Mononuclear cell (primary cell): ENCODE data around the gene ALG1. TPM values are rescaled to one million over a fixed set of nuclear protein-coding genes. Genes with fewer than 3 reads are reported as not detected.
"Not testable (repeated sequence)": the region's sequence is repeated elsewhere in the genome, so short reads cannot be mapped to it uniquely, and the experiment has no call there.

ENCODE experiments used
- H3K27me3 ChIP-seq: 2 replicates; pipeline ENCODE4 v1.6.0; 2011; ENCODE audit warnings: low read length, control low read depth; ENCODE audit not compliant: insufficient read depth
- H3K4me1 ChIP-seq: 2 replicates; pipeline ENCODE4 v1.5.1; 2011; ENCODE audit warnings: mild to moderate bottlenecking, low read length, control low read depth; ENCODE audit not compliant: insufficient read depth
- H3K4me3 ChIP-seq: 2 replicates; pipeline ENCODE4 v1.5.1; 2011; ENCODE audit warnings: mild to moderate bottlenecking, low read length, moderate library complexity
- H3K9me3 ChIP-seq: 2 replicates; pipeline ENCODE4 v1.5.1; 2011; ENCODE audit warnings: low read depth, mild to moderate bottlenecking, control low read depth, low read length
- total RNA-seq: library from RNA; depleted of rRNA; stranded (reverse); fragments of >200 nt; gene quantifications from one replicate; pipeline ENCODE4 v1.2.3, GENCODE V29; 2012

The ALG1 gene
- total RNA-seq, 1 donor: 5.0 TPM

- Histone ChIP-seq H3K4me1 (no peaks in the 10 kb centered on the region), H3K9me3 (no peaks in the 10 kb centered on the region), H3K4me3 (no peak overlapping the region), H3K27me3 (no peaks in the 10 kb centered on the region)
Observed at GRCh38 chr16:5062051-5062450, 9.6 kb upstream of the ALG1 start.

GRCh38 chr16:5062790-5063765 is 8.6 kb upstream of the ALG1 start:
- Histone ChIP-seq H3K4me3 (no peak overlapping the region), H3K9me3 (no peaks in the 10 kb centered on the region), H3K4me1 (no peaks in the 10 kb centered on the region), H3K27me3 (no peaks in the 10 kb centered on the region)

- Histone ChIP-seq H3K27me3 (no peaks in the 10 kb centered on the region), H3K4me3 (no peak overlapping the region), H3K4me1 (no peaks in the 10 kb centered on the region), H3K9me3 (no peaks in the 10 kb centered on the region)
Observed at GRCh38 chr16:5064915-5065314, 6.7 kb upstream of the ALG1 start.

DNA sequence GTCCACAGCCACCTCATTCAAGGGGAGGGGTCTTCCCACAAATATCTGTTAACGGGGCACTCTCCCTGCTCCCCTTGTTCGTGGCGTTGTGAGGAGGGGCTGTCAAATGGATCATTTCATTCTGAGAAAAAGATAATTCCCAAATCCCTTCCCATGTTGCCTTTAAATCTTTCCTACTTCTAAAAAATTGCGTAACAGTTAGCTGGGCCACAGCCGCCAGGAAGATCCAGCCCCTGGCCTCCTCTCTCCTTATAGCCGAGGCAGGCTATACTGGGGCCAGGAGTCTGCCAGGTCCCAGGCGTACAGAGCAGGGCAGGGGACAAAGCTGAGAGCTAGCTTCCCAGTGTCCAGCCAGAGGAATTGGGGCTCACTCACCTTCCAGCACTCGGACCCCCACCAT is 6.3 kb upstream of the ALG1 start:
- Histone ChIP-seq H3K4me3 (no peak overlapping the region), H3K9me3 (no peaks in the 10 kb centered on the region), H3K4me1 (no peaks in the 10 kb centered on the region), H3K27me3 (no peaks in the 10 kb centered on the region)

- H3K4me1 ChIP-seq: no peaks in the 10 kb centered on the region
- no peaks in the 10 kb centered on the region for H3K9me3 ChIP-seq
- no peaks in the 10 kb centered on the region for H3K27me3 ChIP-seq
- H3K4me3 ChIP-seq: no peak within 1 kb of the TSS
Observed at GRCh38 chr16:5065813-5066212, 5.8 kb upstream of the ALG1 start, which contains the start of gene C16orf89. Gene C16orf89, minus strand, starts transcription at chr16:5065956. Its CDS starts 48 bp downstream, at chr16:5065908.

DNA sequence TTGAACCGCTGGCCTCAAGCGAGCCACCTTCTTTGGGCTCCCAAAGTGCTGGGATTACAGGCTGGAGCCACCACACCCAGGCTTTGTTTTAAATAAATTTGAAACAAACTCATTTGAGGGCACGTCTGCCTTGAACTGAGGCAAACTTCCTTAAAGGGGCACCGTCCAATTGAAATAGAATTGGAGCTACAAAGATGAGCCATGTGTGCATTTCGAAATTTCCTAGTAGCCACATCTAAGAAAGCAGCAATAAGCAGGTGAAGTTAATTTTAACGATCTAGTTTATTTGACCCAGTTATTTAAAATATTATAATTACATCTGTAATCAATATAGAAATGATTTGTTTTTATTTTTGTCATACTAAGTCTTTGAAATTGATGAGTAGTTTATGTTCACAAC is 5.1 kb upstream of the ALG1 start:
- Histone ChIP-seq H3K27me3 (no peaks in the 10 kb centered on the region), H3K4me1 (peaks cover 5% of the 10 kb centered on the region), H3K9me3 (no peaks in the 10 kb centered on the region), H3K4me3 (no peak overlapping the region)

DNA sequence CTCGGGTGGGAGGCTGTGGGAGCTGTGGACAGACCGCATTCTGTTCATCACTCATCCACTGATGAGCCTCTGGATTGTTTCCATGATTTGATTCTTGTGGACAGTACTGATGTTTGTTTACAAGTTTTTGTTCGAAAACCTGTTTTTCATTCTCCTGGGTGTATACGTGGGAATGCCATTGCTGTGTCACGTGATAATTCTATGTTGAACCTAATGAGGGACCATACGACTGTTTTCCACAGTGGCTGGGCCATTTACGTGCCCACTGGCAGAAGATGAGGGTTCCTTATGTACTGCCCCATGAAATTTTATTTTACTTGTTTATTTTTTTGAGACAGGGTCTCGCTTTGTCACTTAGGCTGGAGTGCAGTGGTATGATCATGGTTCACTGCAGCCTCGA is 2.6 kb upstream of the ALG1 start:
- Histone ChIP-seq H3K27me3 (no peaks in the 10 kb centered on the region), H3K4me1 (peaks cover 17% of the 10 kb centered on the region), H3K4me3 (no peak overlapping the region), H3K9me3 (no peaks in the 10 kb centered on the region)

DNA sequence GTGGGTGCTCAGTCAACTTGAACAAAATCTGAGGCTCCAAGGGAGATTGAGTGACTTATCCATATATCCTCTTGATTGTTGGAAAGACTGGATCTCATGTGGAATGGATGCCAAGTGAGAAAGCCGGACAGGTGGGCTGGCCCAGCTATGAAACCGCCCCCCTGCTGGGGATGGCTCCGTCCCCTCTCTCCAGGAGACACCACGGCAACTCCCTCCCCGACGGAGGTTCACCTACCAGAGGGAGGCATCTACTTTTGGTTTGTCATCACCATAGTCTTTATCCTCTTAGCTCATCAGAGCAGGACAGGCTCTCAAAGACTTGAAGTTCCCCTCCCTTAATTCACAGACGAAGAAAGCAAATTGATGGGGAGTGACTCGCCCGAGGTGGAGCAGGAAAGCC is 1.8 kb upstream of the ALG1 start:
- no peak overlapping the region for H3K4me3 ChIP-seq
- peaks cover 17% of the 10 kb centered on the region for H3K4me1 ChIP-seq
- H3K27me3 ChIP-seq: no peaks in the 10 kb centered on the region
- no peaks in the 10 kb centered on the region for H3K9me3 ChIP-seq

DNA sequence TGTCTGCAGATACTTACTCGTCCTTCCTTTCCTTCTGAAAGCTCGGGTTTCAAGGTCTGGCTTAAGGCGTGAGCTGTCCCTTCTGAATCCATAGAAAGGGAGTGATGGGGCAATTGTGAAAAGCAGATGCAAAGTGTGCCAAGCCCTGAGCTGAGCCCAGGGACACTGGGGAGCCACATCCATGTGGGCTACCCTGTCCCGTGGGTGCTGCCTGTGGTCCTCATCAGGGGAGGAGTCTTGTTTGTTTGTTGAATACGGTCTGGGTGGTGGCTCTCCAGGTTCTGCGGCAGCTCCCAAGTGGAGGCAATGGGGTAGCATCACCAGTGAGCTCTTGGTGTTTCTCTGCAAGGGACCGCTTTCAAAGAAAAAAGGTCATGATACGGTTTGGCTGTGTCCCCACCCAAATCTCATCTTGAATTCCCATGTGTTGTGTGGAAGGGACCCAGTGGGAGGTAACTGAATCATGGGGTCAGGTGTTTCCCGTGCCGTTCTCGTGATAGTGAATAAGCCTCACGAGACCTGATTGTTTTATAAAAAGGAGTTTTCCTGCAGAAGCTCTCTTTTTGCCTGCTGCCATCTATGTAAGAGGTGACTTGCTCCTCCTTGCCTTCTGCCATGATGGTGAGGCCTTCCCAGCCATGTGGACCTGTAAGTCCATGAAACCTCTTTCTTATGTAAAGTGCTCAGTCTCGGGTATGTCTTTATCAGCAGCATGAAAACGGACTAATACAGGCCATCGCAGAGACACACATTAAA is 1.0 kb upstream of the ALG1 start:
- Histone ChIP-seq H3K4me3 (no peak overlapping the region), H3K4me1 (peaks cover 17% of the 10 kb centered on the region), H3K27me3 (no peaks in the 10 kb centered on the region), H3K9me3 (no peaks in the 10 kb centered on the region)

DNA sequence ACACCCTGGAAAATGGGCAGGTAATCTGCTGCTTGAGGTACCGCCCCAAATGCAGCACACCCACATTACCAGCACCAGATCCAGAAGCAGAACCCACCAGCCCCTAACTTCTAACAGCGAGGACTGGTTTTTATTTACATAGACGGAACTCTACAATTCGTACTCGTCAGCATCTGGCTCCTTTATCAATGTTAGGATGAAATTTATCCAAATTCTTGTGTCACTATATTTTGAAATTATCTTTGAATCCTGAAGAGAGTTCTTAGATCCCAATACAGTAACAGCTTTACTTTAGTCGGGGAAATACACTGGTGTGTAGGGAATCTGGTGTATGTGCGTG is 332 bp upstream of the ALG1 start:
- H3K4me3 ChIP-seq: peak overlapping the region; percentile 65
- no peaks in the 10 kb centered on the region for H3K27me3 ChIP-seq
- H3K4me1 ChIP-seq: peaks cover 17% of the 10 kb centered on the region
- no peaks in the 10 kb centered on the region for H3K9me3 ChIP-seq

GRCh38 chr16:5072334-5073278 is 963 bp downstream of the ALG1 start:
- Histone ChIP-seq H3K4me3 (peak overlapping the region; percentile 65), H3K4me1 (peaks cover 17% of the 10 kb centered on the region), H3K9me3 (no peaks in the 10 kb centered on the region), H3K27me3 (no peaks in the 10 kb centered on the region)

- Histone ChIP-seq H3K9me3 (no peaks in the 10 kb centered on the region), H3K4me1 (peaks cover 17% of the 10 kb centered on the region), H3K4me3 (no peak overlapping the region), H3K27me3 (no peaks in the 10 kb centered on the region)
Observed at GRCh38 chr16:5073279-5073629, 1.6 kb downstream of the ALG1 start.

DNA sequence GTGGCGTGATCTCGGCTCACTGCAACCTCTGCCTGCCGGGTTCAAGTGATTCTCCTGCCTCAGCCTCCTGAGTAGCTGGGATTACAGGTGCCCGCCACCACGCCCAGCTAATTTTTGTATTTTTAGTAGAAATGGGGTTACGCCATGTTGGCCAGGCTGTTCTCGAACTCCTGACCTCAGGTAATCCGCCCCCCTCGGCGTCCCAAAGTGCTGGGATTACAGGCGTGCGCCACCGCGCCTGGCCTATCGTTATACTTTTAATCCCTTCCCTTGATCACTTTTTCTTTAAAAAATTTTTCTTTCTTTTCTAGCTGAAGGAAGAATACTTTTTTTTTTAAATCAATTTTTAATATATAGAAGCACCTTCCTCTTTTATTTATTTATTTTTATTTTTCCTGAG is 2.1 kb downstream of the ALG1 start:
- not testable (repeated sequence) for H3K27me3 ChIP-seq

DNA sequence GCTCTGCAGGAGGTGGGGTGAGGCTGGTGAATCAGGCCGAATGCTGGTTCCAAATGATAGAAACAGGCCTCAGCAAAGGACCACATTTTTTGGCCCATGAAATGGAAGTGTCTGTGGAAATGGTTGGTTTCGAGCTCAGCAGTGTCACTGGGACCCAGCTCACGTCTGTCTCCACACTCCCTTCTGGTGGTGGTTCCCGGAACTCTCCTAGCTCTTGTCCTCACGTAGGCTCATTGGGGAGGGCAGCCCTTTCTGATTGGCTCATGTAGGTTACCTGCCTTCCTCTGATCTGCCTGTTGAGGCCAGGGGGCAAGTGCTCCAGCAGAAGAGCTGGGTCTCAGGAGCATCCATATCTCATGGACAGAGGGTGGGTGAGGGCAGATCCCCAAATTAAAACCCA is 4.0 kb downstream of the ALG1 start:
- H3K27me3 ChIP-seq: no peaks in the 10 kb centered on the region
- no peak overlapping the region for H3K4me3 ChIP-seq
- H3K4me1 ChIP-seq: peaks cover 17% of the 10 kb centered on the region
- no peaks in the 10 kb centered on the region for H3K9me3 ChIP-seq

More for the DNA sequence above, 2.1 kb downstream of the ALG1 start:
- not testable (repeated sequence) for H3K9me3 ChIP-seq, H3K4me3 ChIP-seq
- H3K4me1 ChIP-seq: peaks cover 17% of the 10 kb centered on the region

- H3K4me3 ChIP-seq: no peak overlapping the region
- H3K27me3 ChIP-seq: no peaks in the 10 kb centered on the region
- H3K9me3 ChIP-seq: no peaks in the 10 kb centered on the region
- H3K4me1 ChIP-seq: peaks cover 9% of the 10 kb centered on the region
Observed at GRCh38 chr16:5077304-5077703, 5.7 kb downstream of the ALG1 start.
